K562 (cell line): ENCODE data around the gene TXNIP. TPM values are rescaled to one million over a fixed set of nuclear protein-coding genes. Genes with fewer than 3 reads are reported as not detected.

ENCODE experiments used
- ATF6 ChIP-seq: sonication (generic); formaldehyde crosslinking; IDR thresholded peaks from 2 replicates; pipeline ENCODE4 v1.4.0; 2020; ENCODE audit warnings: mild to moderate bottlenecking, missing genetic modification reagents
- BHLHE40 ChIP-seq: IDR thresholded peaks from 2 replicates; pipeline ENCODE4 v1.6.1; 2011; ENCODE audit warnings: low read length, improper control_type of control experiment
- EGR1 ChIP-seq: fragments of 450-650 bp; conservative IDR thresholded peaks from 2 replicates; pipeline ENCODE4 v1.6.1; 2017; ENCODE audit warnings: mild to moderate bottlenecking
- ESRRB ChIP-seq: fragments of 250-450 bp; sonication (Bioruptor Pico); IDR thresholded peaks from 2 replicates; pipeline ENCODE4 v1.5.0; 2020; ENCODE audit warnings: mild to moderate bottlenecking, moderate library complexity, borderline replicate concordance
- GABPA ChIP-seq: fragments of 200-800 bp; sonication (Bioruptor generic); conservative IDR thresholded peaks from 2 replicates; pipeline ENCODE4 v1.6.1; 2016; ENCODE audit warnings: low read depth, missing genetic modification characterization, missing compliant biosample characterization
- MAFK ChIP-seq: IDR thresholded peaks from 2 replicates; pipeline ENCODE4 v1.6.1; 2011; ENCODE audit warnings: low read length, improper control_type of control experiment
- MEIS2 ChIP-seq: fragments of 450-650 bp; IDR thresholded peaks from 2 replicates; pipeline ENCODE4 v1.6.1; 2014; ENCODE audit warnings: mild to moderate bottlenecking; ENCODE audit not compliant: partially characterized antibody
- POLR3A ChIP-seq: IDR thresholded peaks from 2 replicates; pipeline ENCODE4 v1.6.1; 2011; ENCODE audit warnings: borderline replicate concordance, mild to moderate bottlenecking, moderate library complexity; ENCODE audit not compliant: insufficient read length, insufficient read depth; ENCODE audit errors: extremely low read depth
- PPARD ChIP-seq: fragments of 250-450 bp; sonication (Bioruptor Pico); IDR thresholded peaks from 2 replicates; pipeline ENCODE4 v1.8.0; 2022; ENCODE audit warnings: inconsistent platforms, mild to moderate bottlenecking, moderate library complexity
- RBM22 ChIP-seq: fragments of 200-400 bp; formaldehyde crosslinking; IDR thresholded peaks from 2 replicates; pipeline ENCODE4 v1.6.1; 2018; ENCODE audit warnings: low read length, low read depth; ENCODE audit not compliant: poor library complexity, severe bottlenecking
- SAFB2 ChIP-seq: fragments of 200-400 bp; formaldehyde crosslinking; IDR thresholded peaks from 2 replicates; pipeline ENCODE4 v1.6.1; 2018; ENCODE audit warnings: borderline replicate concordance, low read length, low read depth, moderate library complexity; ENCODE audit not compliant: severe bottlenecking
- SMAD3 ChIP-seq: fragments of 450-650 bp; formaldehyde crosslinking; conservative IDR thresholded peaks from 2 replicates; pipeline ENCODE4 v1.4.0; 2020; ENCODE audit warnings: mild to moderate bottlenecking
- SNAPC5 ChIP-seq: fragments of 250-450 bp; sonication (Bioruptor Pico); IDR thresholded peaks from 2 replicates; pipeline ENCODE4 v1.8.0; 2021; ENCODE audit warnings: moderate library complexity, mild to moderate bottlenecking, inconsistent platforms
- SPI1 ChIP-seq: IDR thresholded peaks from 2 replicates; pipeline ENCODE4 v1.6.1; 2011; ENCODE audit warnings: low read depth, low read length, control low read depth, borderline replicate concordance
- ZNF280B ChIP-seq: fragments of 250-450 bp; sonication (Bioruptor Pico); IDR thresholded peaks from 2 replicates; pipeline ENCODE4 v1.5.1; 2021; ENCODE audit warnings: mild to moderate bottlenecking
- polyA plus RNA-seq, 8 experiments: library from polyadenylated mRNA; depleted of rRNA in 4 of 8; stranded (reverse) in 5 of 8; unstranded in 3 of 8; fragments of >200 nt; fragmentation: Nextera tagmentation in 2 of 8; fragmentation: Illumina TruSeq in 1 of 8; extraction: Ambion mirVana in 2 of 8; extraction: Trizol in 1 of 8; gene quantifications; 2 replicates each; pipeline versions ENCODE4 v1.2.1 to v1.2.3, GENCODE V29; 2011 to 2014; ENCODE audit warnings: inconsistent platforms in 1 of 8, missing spikeins in 1 of 8
- total RNA-seq, 7 experiments: library from RNA; depleted of rRNA in 6 of 7; stranded (reverse); fragments of >200 nt in 6 of 7; fragmentation: Illumina TruSeq in 2 of 7; extraction: Trizol in 2 of 7; gene quantifications; 2 replicates each; pipeline versions ENCODE4 v1.2.1 to v1.2.3, GENCODE V29; 2011 to 2021; ENCODE audit warnings: low replicate concordance in 1 of 7
- TF ChIP-seq, protein P1 (sequence below): IDR thresholded peaks from 2 replicates; pipeline ENCODE4 v1.6.1; 2011; ENCODE audit warnings: borderline replicate concordance, low read depth, mild to moderate bottlenecking, moderate library complexity, low read length; ENCODE audit not compliant: insufficient read depth, poor library complexity, severe bottlenecking
- TF ChIP-seq, protein P2 (sequence below): sonication (generic); formaldehyde crosslinking; IDR thresholded peaks from 2 replicates; pipeline ENCODE4 v1.8.1; 2023; ENCODE audit warnings: mild to moderate bottlenecking, missing genetic modification reagents

TXNIP gene
- total and polyA plus RNA-seq, 9 of the 15 experiments (the other 6 are each of a cell fraction or from before 2014, with no cell fraction given), result 120 to 499 (median 257) TPM

- TF ChIP-seq ESRRB (CRISPR knock-in tag) (no peak), SNAPC5 (CRISPR knock-in tag) (no peak), GABPA (no peak), ZNF280B (CRISPR knock-in tag) (0 out of 2 replicates have a peak, but pooled peaks have one; percentile 59), MEIS2 (no peak), SAFB2 (no peak), SMAD3 (CRISPR knock-in tag) (no peak), PPARD (no peak), ATF6 (CRISPR knock-in tag) (no peak), RBM22 (peak; percentile 56), SPI1 (no peak), BHLHE40 (no peak), MAFK (no peak), POLR3A (no peak), EGR1 (no peak)
- TF ChIP-seq, protein P1, sequence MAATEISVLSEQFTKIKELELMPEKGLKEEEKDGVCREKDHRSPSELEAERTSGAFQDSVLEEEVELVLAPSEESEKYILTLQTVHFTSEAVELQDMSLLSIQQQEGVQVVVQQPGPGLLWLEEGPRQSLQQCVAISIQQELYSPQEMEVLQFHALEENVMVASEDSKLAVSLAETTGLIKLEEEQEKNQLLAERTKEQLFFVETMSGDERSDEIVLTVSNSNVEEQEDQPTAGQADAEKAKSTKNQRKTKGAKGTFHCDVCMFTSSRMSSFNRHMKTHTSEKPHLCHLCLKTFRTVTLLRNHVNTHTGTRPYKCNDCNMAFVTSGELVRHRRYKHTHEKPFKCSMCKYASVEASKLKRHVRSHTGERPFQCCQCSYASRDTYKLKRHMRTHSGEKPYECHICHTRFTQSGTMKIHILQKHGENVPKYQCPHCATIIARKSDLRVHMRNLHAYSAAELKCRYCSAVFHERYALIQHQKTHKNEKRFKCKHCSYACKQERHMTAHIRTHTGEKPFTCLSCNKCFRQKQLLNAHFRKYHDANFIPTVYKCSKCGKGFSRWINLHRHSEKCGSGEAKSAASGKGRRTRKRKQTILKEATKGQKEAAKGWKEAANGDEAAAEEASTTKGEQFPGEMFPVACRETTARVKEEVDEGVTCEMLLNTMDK, result no peak
- TF ChIP-seq, protein P2, sequence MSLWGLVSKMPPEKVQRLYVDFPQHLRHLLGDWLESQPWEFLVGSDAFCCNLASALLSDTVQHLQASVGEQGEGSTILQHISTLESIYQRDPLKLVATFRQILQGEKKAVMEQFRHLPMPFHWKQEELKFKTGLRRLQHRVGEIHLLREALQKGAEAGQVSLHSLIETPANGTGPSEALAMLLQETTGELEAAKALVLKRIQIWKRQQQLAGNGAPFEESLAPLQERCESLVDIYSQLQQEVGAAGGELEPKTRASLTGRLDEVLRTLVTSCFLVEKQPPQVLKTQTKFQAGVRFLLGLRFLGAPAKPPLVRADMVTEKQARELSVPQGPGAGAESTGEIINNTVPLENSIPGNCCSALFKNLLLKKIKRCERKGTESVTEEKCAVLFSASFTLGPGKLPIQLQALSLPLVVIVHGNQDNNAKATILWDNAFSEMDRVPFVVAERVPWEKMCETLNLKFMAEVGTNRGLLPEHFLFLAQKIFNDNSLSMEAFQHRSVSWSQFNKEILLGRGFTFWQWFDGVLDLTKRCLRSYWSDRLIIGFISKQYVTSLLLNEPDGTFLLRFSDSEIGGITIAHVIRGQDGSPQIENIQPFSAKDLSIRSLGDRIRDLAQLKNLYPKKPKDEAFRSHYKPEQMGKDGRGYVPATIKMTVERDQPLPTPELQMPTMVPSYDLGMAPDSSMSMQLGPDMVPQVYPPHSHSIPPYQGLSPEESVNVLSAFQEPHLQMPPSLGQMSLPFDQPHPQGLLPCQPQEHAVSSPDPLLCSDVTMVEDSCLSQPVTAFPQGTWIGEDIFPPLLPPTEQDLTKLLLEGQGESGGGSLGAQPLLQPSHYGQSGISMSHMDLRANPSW (CRISPR knock-in tag), result no peak
These were observed 3.3 kb downstream of the TXNIP start (continued) for GRCh38 chr1:145992958-145993617.
